ENCODE results near the gene RNF26. TPM values are rescaled to one million over a fixed set of nuclear protein-coding genes. Genes with fewer than 3 reads are reported as not detected.
A peak's percentile ranks its signal among the peaks of the same experiment; 100 is the strongest.

Gene RNF26
- polyA plus RNA-seq, 4 donors, result 6.5 to 28.3 (median 17.5) TPM

DNA sequence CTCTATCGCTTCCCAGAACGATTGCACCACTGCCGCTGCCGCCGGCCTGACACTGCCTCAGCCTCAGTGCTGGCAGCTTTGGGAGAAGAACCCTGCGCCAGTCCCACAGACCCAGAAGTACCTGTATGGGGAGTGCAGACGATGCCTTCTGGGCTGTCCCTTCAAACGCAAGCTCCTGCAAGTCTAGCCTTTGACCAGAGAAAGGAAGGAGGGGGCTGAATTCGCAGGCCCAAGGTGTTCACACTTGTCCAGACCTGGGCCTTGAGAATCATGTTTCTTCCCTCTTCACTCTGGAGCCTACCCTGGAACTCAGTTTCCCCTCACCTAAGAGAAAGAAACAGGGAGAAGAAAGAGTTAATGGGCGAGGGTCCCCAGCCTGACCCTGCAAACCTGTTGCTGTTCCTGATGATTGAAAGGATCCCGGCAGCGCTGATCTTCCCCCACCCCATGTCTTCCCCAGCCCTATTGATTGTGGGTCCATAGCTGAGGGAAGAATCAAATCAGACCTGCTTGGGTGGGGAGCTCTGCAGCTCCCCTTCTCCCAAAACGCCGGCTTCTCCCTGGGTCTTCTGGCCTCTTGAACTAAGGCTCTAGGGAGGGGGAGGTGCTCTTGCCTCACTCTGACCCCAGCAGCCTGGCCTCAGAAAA lies 16.6 kb upstream of the RNF26 start:
- Histone ChIP-seq H3K4me3 (ENCODE audit: low read depth in 1 of 3, low read length in 3 of 3) (peak overlapping the region in 1 of 3 donors; percentile 24), H3K27ac (ENCODE audit: low read depth in 1 of 3, low read length in 2 of 3) (peak overlapping the region in 2 of 3 donors; percentile 69 to 87), H3K4me1 (ENCODE audit: control insufficient read depth in 3 of 3, insufficient read depth in 2 of 3, low read depth in 1 of 3, low read length in 2 of 3) (peaks cover 0 to 58% (median 0%) of the 10 kb centered on the region in 3 donors), H3K36me3 (ENCODE audit: control insufficient read depth in 3 of 3, insufficient read depth in 2 of 3, low read depth in 1 of 3, low read length in 3 of 3) (peaks cover 0 to 15% (median 0%) of the 10 kb centered on the region in 3 donors), H3K9me3 (ENCODE audit: control insufficient read depth in 2 of 2, insufficient read depth in 1 of 2, low read depth in 1 of 2, low read length in 1 of 2) (no peaks in the 10 kb centered on the region), H3K27me3 (ENCODE audit: control insufficient read depth in 3 of 3, insufficient read depth in 3 of 3, low read length in 3 of 3) (peaks cover 4 to 69% (median 9%) of the 10 kb centered on the region in 3 donors)
- DNase-seq (no peak), FAIRE-seq (no peak)
- WGBS, 3 donors, result 60 to 80% (median 71%) methylated on average over 14 of the region's 14 CpGs

DNA sequence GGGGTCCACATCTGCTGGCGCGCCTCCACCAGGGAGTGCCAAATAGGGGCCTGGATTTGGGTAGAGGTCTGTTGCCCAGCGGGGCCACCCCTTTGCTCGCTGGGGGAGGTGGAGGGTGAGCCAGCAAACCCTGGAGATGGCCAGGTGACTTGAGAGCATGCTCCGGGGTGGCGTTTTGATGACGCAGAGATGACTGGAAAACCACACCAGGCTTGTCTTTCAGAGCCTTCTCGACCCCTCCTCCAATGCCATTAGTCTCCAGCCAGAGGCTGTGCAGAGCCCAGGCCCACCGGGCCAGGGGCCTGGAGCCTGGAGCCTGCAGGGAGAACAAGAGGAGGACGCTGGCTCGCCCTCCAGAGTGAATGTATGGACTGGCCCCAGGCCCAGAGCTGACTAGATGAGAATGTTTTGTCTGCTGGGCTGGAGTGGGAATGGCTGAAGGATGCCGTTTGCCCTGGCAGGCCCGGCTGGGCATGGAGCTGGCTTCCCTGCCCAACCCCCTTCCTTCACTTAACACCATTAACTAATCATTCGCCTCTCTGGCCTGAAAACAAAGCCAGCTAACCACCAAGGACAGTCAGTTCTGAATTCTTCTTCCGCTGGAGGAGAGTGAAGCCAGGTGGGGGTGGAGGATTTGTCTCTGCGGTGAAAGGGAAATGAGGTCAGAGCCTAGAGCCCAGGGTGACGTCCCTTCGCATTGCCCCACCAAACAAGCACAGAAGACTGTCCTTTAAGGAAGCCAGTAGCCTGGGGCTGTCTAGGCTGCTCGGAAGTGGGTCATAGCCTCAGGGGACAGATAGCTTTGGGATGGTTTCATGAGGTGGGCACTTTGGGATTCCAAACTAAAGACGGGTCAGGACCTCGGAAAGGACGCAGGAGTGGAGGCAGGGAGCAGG lies 15.8 kb upstream of the RNF26 start:
- WGBS, 3 donors, result 65 to 73% (median 73%) methylated on average over 22 of the region's 22 CpGs
- Histone ChIP-seq H3K9me3 (ENCODE audit: control insufficient read depth in 2 of 2, insufficient read depth in 1 of 2, low read depth in 1 of 2, low read length in 1 of 2) (no peaks in the 10 kb centered on the region), H3K36me3 (ENCODE audit: control insufficient read depth in 3 of 3, insufficient read depth in 2 of 3, low read depth in 1 of 3, low read length in 3 of 3) (peaks cover 0 to 11% (median 0%) of the 10 kb centered on the region in 3 donors), H3K27ac (ENCODE audit: low read depth in 1 of 3, low read length in 2 of 3) (peak overlapping the region in 2 of 3 donors; percentile 69 to 87), H3K4me1 (ENCODE audit: control insufficient read depth in 3 of 3, insufficient read depth in 2 of 3, low read depth in 1 of 3, low read length in 2 of 3) (peaks cover 0 to 58% (median 0%) of the 10 kb centered on the region in 3 donors), H3K27me3 (ENCODE audit: control insufficient read depth in 3 of 3, insufficient read depth in 3 of 3, low read length in 3 of 3) (peaks cover 4 to 69% (median 9%) of the 10 kb centered on the region in 3 donors), H3K4me3 (ENCODE audit: low read depth in 1 of 3, low read length in 3 of 3) (no peak overlapping the region)
- DNase-seq (peak; percentile 30 to 60), FAIRE-seq (no peak)

DNA sequence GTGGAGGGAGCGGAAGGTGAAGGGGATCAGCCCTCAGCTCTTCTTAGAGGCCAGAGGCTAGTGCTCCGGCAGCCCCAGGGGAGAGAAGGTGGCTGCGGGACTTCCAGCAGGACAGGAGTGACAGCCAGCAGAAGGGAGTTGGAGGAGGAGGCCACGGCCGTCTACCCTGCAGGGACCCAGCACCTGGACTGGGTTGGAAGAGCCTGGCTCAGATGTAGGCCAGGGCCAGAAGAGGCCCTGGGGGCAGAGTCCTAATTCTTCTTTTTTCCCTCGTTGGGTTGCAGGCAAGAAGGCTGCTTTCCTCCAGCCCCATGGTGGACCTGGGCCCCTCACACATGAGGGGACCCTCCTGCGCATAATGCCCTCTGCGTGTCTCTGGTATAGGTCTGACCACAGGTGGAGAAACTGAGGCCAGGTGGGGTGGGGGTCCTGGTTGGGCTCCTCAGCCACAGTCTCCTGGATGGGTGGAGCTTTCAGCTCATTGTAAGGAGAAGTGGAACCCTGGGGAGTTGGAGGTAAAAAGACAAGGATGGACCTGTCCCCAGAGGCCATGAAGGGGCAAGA lies 15.1 kb upstream of the RNF26 start:
- 67 to 71% (median 70%) methylated on average over 8 of the region's 8 CpGs for WGBS, 3 donors
- H3K27me3 ChIP-seq (ENCODE audit: control insufficient read depth in 3 of 3, insufficient read depth in 3 of 3, low read length in 3 of 3), result peaks cover 4 to 67% (median 9%) of the 10 kb centered on the region in 3 donors
- FAIRE-seq, result no peak
- H3K4me3 ChIP-seq (ENCODE audit: low read depth in 1 of 3, low read length in 3 of 3), result no peak overlapping the region
- peaks cover 0 to 58% (median 0%) of the 10 kb centered on the region in 3 donors for H3K4me1 ChIP-seq (ENCODE audit: control insufficient read depth in 3 of 3, insufficient read depth in 2 of 3, low read depth in 1 of 3, low read length in 2 of 3)
- H3K36me3 ChIP-seq (ENCODE audit: control insufficient read depth in 3 of 3, insufficient read depth in 2 of 3, low read depth in 1 of 3, low read length in 3 of 3), result peaks cover 0 to 10% (median 0%) of the 10 kb centered on the region in 3 donors
- H3K27ac ChIP-seq (ENCODE audit: low read depth in 1 of 3, low read length in 2 of 3), result peak overlapping the region in 2 of 3 donors; percentile 69 to 87
- no peak for DNase-seq
- H3K9me3 ChIP-seq (ENCODE audit: control insufficient read depth in 2 of 2, insufficient read depth in 1 of 2, low read depth in 1 of 2, low read length in 1 of 2), result no peaks in the 10 kb centered on the region

DNA sequence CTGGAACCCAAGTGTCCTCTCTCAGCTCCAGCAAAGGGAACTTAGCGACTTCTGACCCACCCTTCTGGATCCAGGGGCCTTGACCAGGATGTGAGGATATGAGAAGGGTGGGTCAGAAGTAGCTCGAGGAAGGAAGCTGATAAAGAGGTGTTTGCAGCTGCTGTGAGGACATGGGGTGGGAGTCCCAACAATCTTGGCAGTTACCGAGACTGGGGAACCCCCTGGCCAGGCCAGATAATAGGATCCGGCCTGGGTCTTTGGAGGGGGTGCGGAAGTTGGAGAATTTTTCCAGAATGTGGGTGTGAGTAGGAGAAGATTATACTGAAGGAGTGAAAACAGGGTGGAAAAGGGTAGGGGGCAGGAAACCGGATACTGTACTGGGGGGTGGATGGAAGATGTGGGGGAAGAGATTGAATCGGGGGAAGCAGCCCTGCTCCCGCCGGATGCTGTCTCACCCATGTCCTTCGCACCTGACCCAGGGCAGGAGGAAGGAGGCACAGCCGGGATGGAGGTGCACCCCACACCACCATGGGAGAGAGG lies 14.6 kb upstream of the RNF26 start:
- FAIRE-seq (no peak), DNase-seq (peak in 1 of 2 donors; percentile 17)
- Histone ChIP-seq H3K9me3 (ENCODE audit: control insufficient read depth in 2 of 2, insufficient read depth in 1 of 2, low read depth in 1 of 2, low read length in 1 of 2) (no peaks in the 10 kb centered on the region), H3K4me3 (ENCODE audit: low read depth in 1 of 3, low read length in 3 of 3) (no peak overlapping the region), H3K27me3 (ENCODE audit: control insufficient read depth in 3 of 3, insufficient read depth in 3 of 3, low read length in 3 of 3) (peaks cover 4 to 61% (median 9%) of the 10 kb centered on the region in 3 donors), H3K27ac (ENCODE audit: low read depth in 1 of 3, low read length in 2 of 3) (peak overlapping the region in 2 of 3 donors; percentile 69 to 87), H3K4me1 (ENCODE audit: control insufficient read depth in 3 of 3, insufficient read depth in 2 of 3, low read depth in 1 of 3, low read length in 2 of 3) (peaks cover 0 to 56% (median 0%) of the 10 kb centered on the region in 3 donors), H3K36me3 (ENCODE audit: control insufficient read depth in 3 of 3, insufficient read depth in 2 of 3, low read depth in 1 of 3, low read length in 3 of 3) (peaks cover 0 to 5% (median 0%) of the 10 kb centered on the region in 3 donors)
- 48 to 58% (median 57%) methylated on average over 11 of the region's 11 CpGs for WGBS, 3 donors

DNA sequence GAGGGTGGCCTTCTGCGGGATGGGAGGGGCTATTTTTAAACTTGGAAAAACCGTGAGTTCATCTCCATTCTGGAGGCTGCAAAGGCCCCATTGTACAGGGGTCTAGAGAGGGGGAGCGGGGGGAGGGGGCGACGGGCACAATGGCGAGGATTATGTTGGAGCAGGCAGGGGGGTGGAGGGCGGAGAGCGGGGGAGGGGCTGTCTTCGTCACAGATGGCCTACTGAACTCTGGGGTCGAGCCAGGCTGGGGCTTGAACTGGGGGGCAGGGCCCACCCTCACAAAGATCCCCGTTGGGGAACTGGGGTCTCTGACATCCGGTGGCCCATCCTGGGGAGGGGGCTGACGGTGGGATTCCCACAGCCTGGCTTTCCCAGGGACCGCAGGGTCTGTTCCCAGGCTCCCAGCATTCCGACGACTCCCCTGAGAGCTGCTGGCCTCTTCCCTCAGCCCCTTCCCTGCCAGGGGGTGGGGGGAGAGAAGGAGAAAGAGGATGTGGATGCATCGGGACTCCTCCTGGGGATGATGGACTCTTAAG lies 14.0 kb upstream of the RNF26 start:
- DNase-seq (no peak), FAIRE-seq (no peak)
- Histone ChIP-seq H3K27ac (ENCODE audit: low read depth in 1 of 3, low read length in 2 of 3) (peak overlapping the region in 2 of 3 donors; percentile 69 to 87), H3K27me3 (ENCODE audit: control insufficient read depth in 3 of 3, insufficient read depth in 3 of 3, low read length in 3 of 3) (peaks cover 3 to 56% (median 9%) of the 10 kb centered on the region in 3 donors), H3K4me1 (ENCODE audit: control insufficient read depth in 3 of 3, insufficient read depth in 2 of 3, low read depth in 1 of 3, low read length in 2 of 3) (peaks cover 0 to 50% (median 0%) of the 10 kb centered on the region in 3 donors), H3K36me3 (ENCODE audit: control insufficient read depth in 3 of 3, insufficient read depth in 2 of 3, low read depth in 1 of 3, low read length in 3 of 3) (no peaks in the 10 kb centered on the region), H3K4me3 (ENCODE audit: low read depth in 1 of 3, low read length in 3 of 3) (peak overlapping the region in 2 of 3 donors; percentile 42 to 51), H3K9me3 (ENCODE audit: control insufficient read depth in 2 of 2, insufficient read depth in 1 of 2, low read depth in 1 of 2, low read length in 1 of 2) (no peaks in the 10 kb centered on the region)
- 31 to 43% (median 33%) methylated on average over 17 of the region's 17 CpGs for WGBS, 3 donors

DNA sequence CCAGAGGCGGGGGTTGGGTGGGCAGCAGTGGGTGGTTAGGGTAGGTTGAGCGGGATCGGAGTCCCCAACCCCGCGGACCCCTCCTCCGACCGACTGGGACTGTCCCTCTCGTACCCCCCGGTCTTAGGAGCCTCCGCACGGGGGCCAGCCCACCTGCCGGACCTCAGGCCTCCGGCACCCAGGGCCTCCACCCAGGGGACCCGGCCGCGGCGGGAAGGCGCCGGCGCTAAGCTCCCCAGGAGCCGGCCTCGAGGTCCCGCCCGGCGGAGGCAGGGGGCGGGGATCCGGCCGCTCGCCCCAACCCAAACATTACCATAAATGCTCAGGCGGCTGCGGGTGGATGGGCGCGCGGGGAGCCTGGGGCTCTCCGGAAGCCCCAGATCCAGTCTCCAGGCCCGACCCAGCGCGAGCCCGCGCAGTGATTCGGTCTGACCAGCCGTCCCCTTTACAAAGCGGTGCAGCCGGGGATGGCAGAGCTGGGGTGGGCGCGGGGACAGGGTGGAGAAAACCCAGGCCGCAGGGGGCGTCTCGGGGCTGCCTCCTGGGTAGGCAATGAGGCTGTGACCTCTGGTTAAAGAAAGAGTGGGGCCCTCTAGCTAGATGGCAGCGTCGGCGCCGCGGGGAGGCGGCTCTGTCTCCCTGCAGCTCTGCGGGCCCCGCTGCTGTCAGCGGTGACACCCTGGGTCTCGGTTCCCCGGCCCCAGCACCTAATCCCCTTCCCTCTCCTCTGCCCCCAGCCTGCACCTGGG lies 13.4 kb upstream of the RNF26 start:
- peak overlapping the region; percentile 42 to 79 (median 69) for H3K27ac ChIP-seq (ENCODE audit: low read depth in 1 of 3, low read length in 2 of 3)
- no peak for FAIRE-seq
- whole genome bisulfite sequencing, 3 donors, result 2 to 4% (median 3%) methylated on average over 49 to 60 of the region's 60 CpGs
- H3K4me3 ChIP-seq (ENCODE audit: low read depth in 1 of 3, low read length in 3 of 3), result peak overlapping the region in 2 of 3 donors; percentile 42 to 51
- H3K9me3 ChIP-seq (ENCODE audit: control insufficient read depth in 2 of 2, insufficient read depth in 1 of 2, low read depth in 1 of 2, low read length in 1 of 2), result no peaks in the 10 kb centered on the region
- peak; percentile 40 to 71 for DNase-seq
- peaks cover 0 to 44% (median 0%) of the 10 kb centered on the region in 3 donors for H3K4me1 ChIP-seq (ENCODE audit: control insufficient read depth in 3 of 3, insufficient read depth in 2 of 3, low read depth in 1 of 3, low read length in 2 of 3)
- H3K36me3 ChIP-seq (ENCODE audit: control insufficient read depth in 3 of 3, insufficient read depth in 2 of 3, low read depth in 1 of 3, low read length in 3 of 3), result no peaks in the 10 kb centered on the region
- H3K27me3 ChIP-seq (ENCODE audit: control insufficient read depth in 3 of 3, insufficient read depth in 3 of 3, low read length in 3 of 3), result peaks cover 2 to 49% (median 9%) of the 10 kb centered on the region in 3 donors

GRCh38 chr11:119322360-119322739 lies 12.0 kb upstream of the RNF26 start:
- Histone ChIP-seq H3K4me3 (ENCODE audit: low read depth in 1 of 3, low read length in 3 of 3) (no peak overlapping the region), H3K27me3 (ENCODE audit: control insufficient read depth in 3 of 3, insufficient read depth in 3 of 3, low read length in 3 of 3) (peaks cover 0 to 39% (median 3%) of the 10 kb centered on the region in 3 donors), H3K27ac (ENCODE audit: low read depth in 1 of 3, low read length in 2 of 3) (peak overlapping the region in 1 of 3 donors; percentile 64), H3K9me3 (ENCODE audit: control insufficient read depth in 2 of 2, insufficient read depth in 1 of 2, low read depth in 1 of 2, low read length in 1 of 2) (no peaks in the 10 kb centered on the region), H3K36me3 (ENCODE audit: control insufficient read depth in 3 of 3, insufficient read depth in 2 of 3, low read depth in 1 of 3, low read length in 3 of 3) (no peaks in the 10 kb centered on the region), H3K4me1 (ENCODE audit: control insufficient read depth in 3 of 3, insufficient read depth in 2 of 3, low read depth in 1 of 3, low read length in 2 of 3) (peaks cover 0 to 35% (median 0%) of the 10 kb centered on the region in 3 donors)
- DNase-seq (no peak), FAIRE-seq (no peak)
- whole genome bisulfite sequencing, 3 donors, result 57 to 74% (median 64%) methylated on average over 6 of the region's 6 CpGs

All from small intestine (tissue), 7 donors.